Smooth muscle cell (in vitro differentiated cells): ENCODE data around the gene YBX2. TPM values are rescaled to one million over a fixed set of nuclear protein-coding genes. Genes with fewer than 3 reads are reported as not detected.
A peak's percentile ranks its signal among the peaks of the same experiment; 100 is the strongest.

Experiments used
- DNase-seq: peaks from one replicate; lab custom pipeline; 2025; ENCODE audit not compliant: unreplicated experiment; lab: John Stamatoyannopoulos, UW
- H2AFZ ChIP-seq: fragments of 200-600 bp; sonication (generic); 2 replicates; pipeline ENCODE4 v1.6.0; 2016; ENCODE audit warnings: antibody characterized with exemption, low read depth, mild to moderate bottlenecking
- H3F3A ChIP-seq: fragments of 200-600 bp; sonication (generic); 2 replicates; pipeline ENCODE4 v1.6.0; 2017; ENCODE audit warnings: antibody characterized with exemption, low read depth
- H3K27ac ChIP-seq: fragments of 200-600 bp; sonication (generic); 2 replicates; pipeline ENCODE4 v1.5.1; 2016; ENCODE audit warnings: low read depth, mild to moderate bottlenecking
- H3K27me3 ChIP-seq: fragments of 200-600 bp; sonication (generic); 2 replicates; pipeline ENCODE4 v1.6.1; 2016; ENCODE audit warnings: low read depth, mild to moderate bottlenecking
- H3K36me3 ChIP-seq: fragments of 200-600 bp; sonication (generic); 2 replicates; pipeline ENCODE4 v1.5.1; 2016; ENCODE audit warnings: low read depth
- H3K4me1 ChIP-seq: fragments of 200-600 bp; sonication (generic); 2 replicates; pipeline ENCODE4 v1.5.1; 2016; ENCODE audit warnings: low read depth
- H3K4me2 ChIP-seq: fragments of 200-600 bp; sonication (generic); 2 replicates; pipeline ENCODE4 v1.6.0; 2016; ENCODE audit warnings: mild to moderate bottlenecking
- H3K4me3 ChIP-seq: fragments of 200-600 bp; sonication (generic); 2 replicates; pipeline ENCODE4 v1.5.1; 2016; ENCODE audit warnings: mild to moderate bottlenecking
- H3K79me2 ChIP-seq: fragments of 200-600 bp; sonication (generic); 2 replicates; pipeline ENCODE4 v1.6.0; 2016; ENCODE audit warnings: low read depth, mild to moderate bottlenecking
- H3K9ac ChIP-seq: fragments of 200-600 bp; sonication (generic); 2 replicates; pipeline ENCODE4 v1.6.0; 2016; ENCODE audit warnings: low read depth
- H3K9me3 ChIP-seq: fragments of 200-600 bp; sonication (generic); replicated peaks from 2 replicates; pipeline ENCODE4 v1.5.1; 2016; ENCODE audit warnings: low read depth
- H4K20me1 ChIP-seq: fragments of 200-600 bp; sonication (generic); 2 replicates; pipeline ENCODE4 v1.6.0; 2016; ENCODE audit warnings: low read depth
- WGBS: methylation state at CpG from one replicate; pipeline ENCODE4 v1.1.7; 2016; ENCODE audit warnings: low lambda C conversion rate; 5-methylcytosine and 5-hydroxymethylcytosine counted together
- polyA plus RNA-seq: library from polyadenylated mRNA; unstranded; fragments of >200 nt; fragmentation: Nextera tagmentation; extraction: Ambion mirVana; gene quantifications from 2 replicates; pipeline ENCODE4 v1.2.1, GENCODE V29; 2016
- total RNA-seq: library from RNA; depleted of rRNA; stranded (reverse); fragments of >200 nt; gene quantifications from 2 replicates; pipeline ENCODE4 v1.2.3, GENCODE V29; 2014
- TF ChIP-seq, protein P1 (sequence below): fragments of 200-600 bp; sonication (generic); IDR thresholded peaks from 2 replicates; pipeline ENCODE4 v1.5.1; 2017; ENCODE audit warnings: borderline replicate concordance, mild to moderate bottlenecking, antibody characterized with exemption; ENCODE audit not compliant: insufficient read depth, poor library complexity, severe bottlenecking

YBX2 gene
- total and polyA plus RNA-seq, 2 experiments from 2014 or later, result 0.09 to 1.1 TPM

DNA sequence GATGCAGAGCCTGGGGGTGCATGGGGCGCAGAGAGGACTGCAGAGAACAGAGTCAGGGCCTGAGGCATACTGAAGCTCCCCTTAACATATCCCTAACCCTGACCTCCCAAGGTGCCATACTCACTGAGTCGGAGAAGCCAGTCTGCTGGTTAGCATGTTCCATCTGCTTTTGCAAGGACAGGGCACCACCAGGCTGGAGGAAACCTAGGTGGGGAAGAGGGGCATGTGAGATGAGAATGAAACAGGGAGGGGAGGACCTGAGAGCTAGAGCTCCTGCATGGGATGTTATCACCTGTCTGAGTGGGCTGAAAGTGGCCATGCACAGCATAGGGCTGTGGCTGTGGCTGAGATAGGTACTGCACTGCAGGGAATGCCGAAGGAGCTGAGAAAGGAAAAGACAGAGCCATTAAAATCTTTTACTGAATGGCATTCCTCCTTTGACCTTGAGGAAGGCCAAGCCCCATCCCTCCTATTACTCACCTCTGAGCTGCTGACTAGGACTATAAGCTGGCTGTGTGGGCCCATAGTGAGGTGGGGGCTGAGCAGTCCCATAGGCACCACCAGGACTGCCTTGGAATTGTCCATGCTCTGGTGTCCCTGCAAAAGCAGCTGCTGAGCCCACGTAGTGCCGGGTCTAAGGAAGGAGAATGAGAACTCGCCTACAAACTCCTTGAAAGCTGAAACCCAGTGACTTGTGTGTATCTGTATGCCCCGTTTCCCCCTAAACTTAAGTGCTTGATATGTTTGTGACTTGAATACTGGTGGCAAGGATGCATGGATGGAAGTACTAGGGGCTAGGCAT, 18.9 kb upstream of the YBX2 start:
- Histone ChIP-seq H3K4me1 (peaks cover 16% of the 10 kb centered on the region), H3K4me2 (peak overlapping the region; percentile 98), H3F3A (peaks cover 49% of the 10 kb centered on the region), H3K4me3 (no peak overlapping the region), H3K79me2 (peaks cover 58% of the 10 kb centered on the region), H3K9me3 (no peaks in the 10 kb centered on the region), H3K36me3 (peaks cover 4% of the 10 kb centered on the region), H2AFZ (no peak overlapping the region), H4K20me1 (peaks cover 66% of the 10 kb centered on the region), H3K27ac (peak overlapping the region; percentile 63), H3K9ac (no peak overlapping the region), H3K27me3 (no peaks in the 10 kb centered on the region)
- TF ChIP-seq, protein P1, sequence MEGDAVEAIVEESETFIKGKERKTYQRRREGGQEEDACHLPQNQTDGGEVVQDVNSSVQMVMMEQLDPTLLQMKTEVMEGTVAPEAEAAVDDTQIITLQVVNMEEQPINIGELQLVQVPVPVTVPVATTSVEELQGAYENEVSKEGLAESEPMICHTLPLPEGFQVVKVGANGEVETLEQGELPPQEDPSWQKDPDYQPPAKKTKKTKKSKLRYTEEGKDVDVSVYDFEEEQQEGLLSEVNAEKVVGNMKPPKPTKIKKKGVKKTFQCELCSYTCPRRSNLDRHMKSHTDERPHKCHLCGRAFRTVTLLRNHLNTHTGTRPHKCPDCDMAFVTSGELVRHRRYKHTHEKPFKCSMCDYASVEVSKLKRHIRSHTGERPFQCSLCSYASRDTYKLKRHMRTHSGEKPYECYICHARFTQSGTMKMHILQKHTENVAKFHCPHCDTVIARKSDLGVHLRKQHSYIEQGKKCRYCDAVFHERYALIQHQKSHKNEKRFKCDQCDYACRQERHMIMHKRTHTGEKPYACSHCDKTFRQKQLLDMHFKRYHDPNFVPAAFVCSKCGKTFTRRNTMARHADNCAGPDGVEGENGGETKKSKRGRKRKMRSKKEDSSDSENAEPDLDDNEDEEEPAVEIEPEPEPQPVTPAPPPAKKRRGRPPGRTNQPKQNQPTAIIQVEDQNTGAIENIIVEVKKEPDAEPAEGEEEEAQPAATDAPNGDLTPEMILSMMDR, result no peak
- WGBS, result 94% methylated on average over 7 of the region's 7 CpGs
- DNase-seq, result no peak

DNA sequence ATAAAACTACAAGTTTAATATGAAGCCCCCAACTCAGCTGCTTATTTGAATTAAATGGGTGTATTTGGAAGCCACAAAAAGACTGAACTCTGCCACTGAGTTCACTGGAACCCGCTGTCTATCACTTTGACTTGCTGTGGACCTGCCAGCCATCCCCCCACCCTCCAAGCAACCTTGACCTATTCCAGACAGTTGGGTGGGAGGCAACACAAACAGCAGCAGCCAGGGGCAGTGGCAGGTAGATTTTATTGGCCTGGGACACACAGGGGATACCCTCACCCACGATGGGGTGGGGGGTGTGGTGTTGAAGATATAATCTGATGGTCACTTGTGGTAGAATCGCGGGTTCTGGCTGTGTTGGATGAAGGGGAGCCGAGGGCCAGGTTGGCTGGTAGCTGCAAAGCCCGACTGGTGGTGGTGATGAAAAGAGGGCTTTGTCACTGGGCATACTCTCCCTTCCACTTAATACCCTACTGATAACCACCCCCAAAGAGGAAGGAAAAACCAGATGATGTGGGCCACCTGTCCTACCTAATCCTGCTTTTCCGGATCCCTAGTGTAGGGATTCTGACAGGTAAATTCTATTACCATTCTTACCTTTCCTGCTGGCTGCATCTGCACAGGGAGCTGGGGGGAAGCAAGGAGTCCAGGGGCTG, 18.1 kb upstream of the YBX2 start:
- Histone ChIP-seq H3K4me2 (no peak overlapping the region), H2AFZ (no peak overlapping the region), H3K36me3 (peaks cover 4% of the 10 kb centered on the region), H3K9ac (no peak overlapping the region), H4K20me1 (peaks cover 70% of the 10 kb centered on the region), H3K4me1 (peaks cover 16% of the 10 kb centered on the region), H3K4me3 (no peak overlapping the region), H3K79me2 (peaks cover 65% of the 10 kb centered on the region), H3K9me3 (no peaks in the 10 kb centered on the region), H3K27ac (no peak overlapping the region), H3K27me3 (no peaks in the 10 kb centered on the region), H3F3A (peaks cover 51% of the 10 kb centered on the region)
- TF ChIP-seq, protein P1, result no peak
- DNase-seq, result no peak
- 90% methylated on average over 7 of the region's 7 CpGs for WGBS

DNA sequence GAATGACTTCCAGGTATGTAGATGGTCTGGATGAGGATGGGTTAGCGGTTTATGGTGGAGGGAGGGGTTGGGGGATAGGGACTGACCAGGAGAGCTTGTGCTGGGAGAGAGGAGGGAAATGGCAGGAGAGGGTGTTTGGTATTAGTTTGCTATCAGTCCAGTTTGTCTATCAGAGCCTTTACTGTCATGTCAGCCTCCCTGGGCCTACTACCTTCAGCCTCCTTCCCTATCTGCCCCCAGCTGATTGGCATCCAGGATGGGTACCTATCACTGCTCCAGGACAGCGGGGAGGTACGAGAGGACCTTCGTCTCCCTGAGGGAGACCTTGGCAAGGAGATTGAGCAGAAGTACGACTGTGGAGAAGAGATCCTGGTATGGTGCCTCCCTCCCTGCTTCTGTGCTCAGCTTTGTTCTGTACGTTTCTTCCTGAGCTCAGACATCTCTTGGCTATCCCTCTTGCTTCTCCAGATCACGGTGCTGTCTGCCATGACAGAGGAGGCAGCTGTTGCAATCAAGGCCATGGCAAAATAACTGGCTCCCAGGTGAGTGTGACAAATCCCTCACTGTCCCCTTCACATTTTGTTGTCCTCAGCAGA, 16.8 kb upstream of the YBX2 start:
- Histone ChIP-seq H4K20me1 (peaks cover 70% of the 10 kb centered on the region), H2AFZ (no peak overlapping the region), H3K27ac (peak overlapping the region; percentile 95), H3K9ac (no peak overlapping the region), H3F3A (peaks cover 47% of the 10 kb centered on the region), H3K4me2 (no peak overlapping the region), H3K79me2 (peaks cover 66% of the 10 kb centered on the region), H3K4me3 (no peak overlapping the region), H3K36me3 (peaks cover 4% of the 10 kb centered on the region), H3K4me1 (peaks cover 16% of the 10 kb centered on the region), H3K9me3 (no peaks in the 10 kb centered on the region), H3K27me3 (no peaks in the 10 kb centered on the region)
- DNase-seq, result no peak
- TF ChIP-seq, protein P1, result no peak
- WGBS, result 93% methylated on average over 7 of the region's 7 CpGs
